PC-9 (cell line): ENCODE data around the gene ZNF879. TPM values are rescaled to one million over a fixed set of nuclear protein-coding genes. Genes with fewer than 3 reads are reported as not detected.

Experiments used
- BruUV-seq: library from RNA; stranded (reverse); fragments of 400-500 nt; replicated peaks from 2 replicates; lab custom pipeline; 2021; lab: Mats Ljungman, UMichigan
- CTCF ChIA-PET: fragments of 300-600 bp; sonication (Branson Sonifier 250); formaldehyde crosslinking; loops from one replicate; lab custom pipeline; 2022; ENCODE audit warnings: antibody characterized with exemption; lab: Charles Lee
- POLR2A ChIA-PET: fragments of 300-600 bp; sonication (Branson Sonifier 250); formaldehyde crosslinking; loops from one replicate; lab custom pipeline; 2022; ENCODE audit warnings: antibody characterized with exemption; ENCODE audit not compliant: unreplicated experiment; lab: Charles Lee
- DNase-seq, 2 experiments: peaks; one replicate each; pipeline versions ENCODE4 v3.0.0 to v3.0.0-alpha.2; 2015 to 2022; ENCODE audit warnings: mixed read lengths in 1 of 2
- H2AFZ ChIP-seq: fragments of 200-600 bp; sonication (generic); 2 replicates; pipeline ENCODE4 v1.8.1; 2017; ENCODE audit warnings: antibody characterized with exemption
- H3F3A ChIP-seq: fragments of 200-600 bp; sonication (generic); 2 replicates; pipeline ENCODE4 v1.8.1; 2017; ENCODE audit warnings: antibody characterized with exemption, mild to moderate bottlenecking, low read depth; ENCODE audit not compliant: insufficient read depth
- H3K27ac ChIP-seq: fragments of 200-600 bp; sonication (generic); 2 replicates; pipeline ENCODE4 v1.6.1; 2016; ENCODE audit warnings: mixed run types
- H3K27me3 ChIP-seq: fragments of 200-600 bp; sonication (generic); 2 replicates; pipeline ENCODE4 v1.6.1; 2016; ENCODE audit warnings: low read depth, mixed run types; ENCODE audit not compliant: insufficient read depth
- H3K36me3 ChIP-seq: fragments of 200-600 bp; sonication (generic); 2 replicates; pipeline ENCODE4 v1.6.1; 2016; ENCODE audit warnings: low read depth, mixed run types
- H3K4me1 ChIP-seq: fragments of 200-600 bp; sonication (generic); replicated peaks from 2 replicates; pipeline ENCODE4 v1.6.1; 2016; ENCODE audit warnings: mixed run types; ENCODE audit not compliant: insufficient read depth
- H3K4me2 ChIP-seq: fragments of 200-600 bp; sonication (generic); 2 replicates; pipeline ENCODE4 v1.6.1; 2017; ENCODE audit warnings: mixed run types
- H3K4me3 ChIP-seq: fragments of 200-600 bp; sonication (generic); 2 replicates; pipeline ENCODE4 v1.6.1; 2016; ENCODE audit warnings: mixed run types
- H3K79me2 ChIP-seq: fragments of 200-600 bp; sonication (generic); 2 replicates; pipeline ENCODE4 v1.6.1; 2017; ENCODE audit warnings: low read depth, mixed run types
- H3K9me2 ChIP-seq: fragments of 200-600 bp; sonication (generic); 2 replicates; pipeline ENCODE4 v1.8.1; 2017; ENCODE audit warnings: mild to moderate bottlenecking; ENCODE audit not compliant: insufficient read depth
- H3K9me3 ChIP-seq: fragments of 200-600 bp; sonication (generic); 2 replicates; pipeline ENCODE4 v1.8.1; 2016; ENCODE audit warnings: low read depth; ENCODE audit not compliant: insufficient read depth
- H4K20me1 ChIP-seq: fragments of 200-600 bp; sonication (generic); 2 replicates; pipeline ENCODE4 v1.8.1; 2017; ENCODE audit not compliant: insufficient read depth
- EZH2 ChIP-seq: fragments of 200-600 bp; sonication (generic); IDR thresholded peaks from 2 replicates; pipeline ENCODE4 v1.8.0; 2017; ENCODE audit warnings: antibody characterized with exemption, low read depth
- intact Hi-C: fragments of 100-400 bp; cut with micrococcal nuclease; formaldehyde crosslinking; loops from one replicate; pipeline ENCODE4 v1.10.0; 2022; ENCODE audit not compliant: unreplicated experiment
- total RNA-seq: library from RNA; stranded (reverse); gene quantifications from 2 replicates; pipeline ENCODE4 v1.2.3, GENCODE V29; 2021
- TF ChIP-seq, protein P1 (sequence below): fragments of 200-600 bp; sonication (generic); conservative IDR thresholded peaks from 2 replicates; pipeline ENCODE4 v1.6.1; 2017; ENCODE audit warnings: mixed run types, antibody characterized with exemption, mild to moderate bottlenecking, moderate library complexity

Gene ZNF879
- total RNA-seq, 1 experiment from 2014 or later = 0.24 TPM

- H4K20me1 ChIP-seq = no peaks in the 10 kb centered on the region
- H3K27me3 ChIP-seq = peaks cover 5% of the 10 kb centered on the region; the same call in 1 of the 2 replicates
- H3K9me3 ChIP-seq = no peaks in the 10 kb centered on the region
- CTCF ChIA-PET = no interaction called here
- H3K4me3 ChIP-seq = no peak overlapping the region
- no peak overlapping the region for H3K4me2 ChIP-seq
- intact Hi-C loops = no loop called here
- no TSS peak for BruUV-seq
- no peaks in the 10 kb centered on the region for H3K36me3 ChIP-seq
- H3F3A ChIP-seq = no peaks in the 10 kb centered on the region
- H2AFZ ChIP-seq = no peak overlapping the region
- no peaks in the 10 kb centered on the region for H3K79me2 ChIP-seq
- H3K27ac ChIP-seq = no peak overlapping the region
- DNase-seq = no peak
- no peak for TF ChIP-seq EZH2
- POLR2A ChIA-PET = no interaction called here
- no peaks in the 10 kb centered on the region for H3K9me2 ChIP-seq
- no peaks in the 10 kb centered on the region for H3K4me1 ChIP-seq
These were observed 17.0 kb upstream of the ZNF879 start for GRCh38 chr5:179006564-179006963.

DNA sequence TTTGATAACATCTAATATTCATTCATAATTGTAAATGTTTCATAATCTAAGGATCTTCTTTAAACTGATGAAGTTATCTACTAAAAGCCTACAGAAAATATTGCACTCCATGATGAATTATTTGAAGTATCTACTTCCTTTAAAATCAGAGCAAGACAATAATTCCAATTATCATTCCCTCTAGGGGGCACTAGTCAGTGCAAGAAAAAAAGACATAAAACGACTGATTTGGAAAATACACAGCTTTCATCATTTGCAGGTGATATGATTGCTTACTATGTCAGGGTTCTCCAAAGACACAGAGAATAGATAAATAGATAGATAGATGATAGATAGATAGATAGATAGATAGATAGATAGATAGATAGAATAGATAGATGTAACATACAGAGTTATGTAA is 14.9 kb upstream of the ZNF879 start:
- Histone ChIP-seq H3K27ac (no peak overlapping the region), H3K4me2 (no peak overlapping the region), H2AFZ (no peak overlapping the region), H3K79me2 (no peaks in the 10 kb centered on the region), H3K9me3 (no peaks in the 10 kb centered on the region), H3K27me3 (no peaks in the 10 kb centered on the region), H3K36me3 (no peaks in the 10 kb centered on the region), H4K20me1 (no peaks in the 10 kb centered on the region), H3F3A (no peaks in the 10 kb centered on the region), H3K4me1 (no peaks in the 10 kb centered on the region), H3K4me3 (no peak overlapping the region), H3K9me2 (no peaks in the 10 kb centered on the region)
- intact Hi-C loops = no loop called here
- DNase-seq = no peak
- ChIA-PET POLR2A (no interaction called here), CTCF (no interaction called here)
- TF ChIP-seq, protein P1, sequence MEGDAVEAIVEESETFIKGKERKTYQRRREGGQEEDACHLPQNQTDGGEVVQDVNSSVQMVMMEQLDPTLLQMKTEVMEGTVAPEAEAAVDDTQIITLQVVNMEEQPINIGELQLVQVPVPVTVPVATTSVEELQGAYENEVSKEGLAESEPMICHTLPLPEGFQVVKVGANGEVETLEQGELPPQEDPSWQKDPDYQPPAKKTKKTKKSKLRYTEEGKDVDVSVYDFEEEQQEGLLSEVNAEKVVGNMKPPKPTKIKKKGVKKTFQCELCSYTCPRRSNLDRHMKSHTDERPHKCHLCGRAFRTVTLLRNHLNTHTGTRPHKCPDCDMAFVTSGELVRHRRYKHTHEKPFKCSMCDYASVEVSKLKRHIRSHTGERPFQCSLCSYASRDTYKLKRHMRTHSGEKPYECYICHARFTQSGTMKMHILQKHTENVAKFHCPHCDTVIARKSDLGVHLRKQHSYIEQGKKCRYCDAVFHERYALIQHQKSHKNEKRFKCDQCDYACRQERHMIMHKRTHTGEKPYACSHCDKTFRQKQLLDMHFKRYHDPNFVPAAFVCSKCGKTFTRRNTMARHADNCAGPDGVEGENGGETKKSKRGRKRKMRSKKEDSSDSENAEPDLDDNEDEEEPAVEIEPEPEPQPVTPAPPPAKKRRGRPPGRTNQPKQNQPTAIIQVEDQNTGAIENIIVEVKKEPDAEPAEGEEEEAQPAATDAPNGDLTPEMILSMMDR = peak; percentile 49
- TF ChIP-seq EZH2 = no peak
- no TSS peak for BruUV-seq

DNA sequence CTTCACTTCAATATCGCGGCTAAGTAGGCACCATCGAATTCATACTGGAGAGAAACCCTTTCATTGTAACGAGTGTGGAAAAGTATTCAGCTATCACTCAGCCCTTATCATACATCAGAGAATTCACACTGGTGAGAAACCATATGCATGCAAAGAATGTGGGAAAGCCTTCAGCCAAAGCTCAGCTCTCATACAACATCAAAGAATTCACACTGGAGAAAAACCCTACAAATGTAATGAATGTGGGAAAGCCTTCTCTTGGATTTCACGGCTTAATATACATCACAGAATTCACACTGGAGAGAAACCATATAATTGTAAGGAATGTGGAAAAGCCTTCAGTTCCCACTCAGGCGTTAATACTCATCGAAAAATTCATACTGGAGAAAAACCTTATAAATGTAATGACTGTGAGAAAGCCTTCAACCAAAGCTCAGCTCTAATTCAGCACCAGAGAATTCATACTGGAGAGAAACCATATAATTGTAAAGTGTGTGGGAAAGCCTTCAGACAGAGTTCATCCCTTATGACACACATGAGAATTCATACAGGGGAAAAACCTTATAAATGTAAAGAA is 9.5 kb downstream of the ZNF879 start:
- Histone ChIP-seq H3K4me2 (no peak overlapping the region), H4K20me1 (no peaks in the 10 kb centered on the region), H3K4me1 (no peaks in the 10 kb centered on the region), H3K36me3 (no peaks in the 10 kb centered on the region), H3K79me2 (no peaks in the 10 kb centered on the region), H3K9me3 (peaks cover 42% of the 10 kb centered on the region), H2AFZ (no peak overlapping the region), H3K27ac (no peak overlapping the region), H3F3A (no peaks in the 10 kb centered on the region), H3K9me2 (no peaks in the 10 kb centered on the region), H3K27me3 (0 out of 2 replicates have a peak, but pooled peaks cover 6% of the 10 kb centered on the region), H3K4me3 (no peak overlapping the region)
- ChIA-PET POLR2A (no interaction called here), CTCF (no interaction called here)
- BruUV-seq = no TSS peak
- intact Hi-C loops = no loop called here
- no peak for DNase-seq
- TF ChIP-seq EZH2 = no peak
- TF ChIP-seq, protein P1 = no peak

DNA sequence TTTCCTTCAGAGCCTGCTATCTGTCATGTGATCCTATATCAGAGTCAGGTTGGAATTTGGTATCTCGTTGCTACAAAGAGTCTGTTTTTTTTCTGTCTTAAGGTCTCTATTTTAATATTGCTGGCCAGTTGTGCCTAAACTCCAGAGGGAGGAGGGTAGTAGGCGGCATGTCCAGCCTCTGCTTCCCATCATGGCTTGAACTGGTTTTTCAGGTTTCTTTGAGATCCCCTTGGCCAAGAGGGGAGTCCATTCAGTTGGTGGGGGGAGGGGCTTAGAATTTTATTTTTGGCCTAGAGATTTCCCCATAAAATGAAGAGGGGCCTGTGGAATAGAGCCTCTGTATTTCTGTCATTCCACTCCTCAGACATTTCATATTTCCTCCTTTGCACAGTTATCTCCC is 21.2 kb downstream of the ZNF879 start:
- POLR2A ChIA-PET = no interaction called here
- no peaks in the 10 kb centered on the region for H3K79me2 ChIP-seq

More for the DNA sequence above, 21.2 kb downstream of the ZNF879 start:
- Histone ChIP-seq H4K20me1 (no peaks in the 10 kb centered on the region), H2AFZ (no peak overlapping the region), H3K4me2 (no peak overlapping the region), H3K27ac (no peak overlapping the region), H3K27me3 (peaks cover 10% of the 10 kb centered on the region), H3K4me3 (no peak overlapping the region), H3K9me3 (peaks cover 7% of the 10 kb centered on the region), H3K36me3 (no peaks in the 10 kb centered on the region), H3F3A (no peaks in the 10 kb centered on the region), H3K4me1 (no peaks in the 10 kb centered on the region), H3K9me2 (no peaks in the 10 kb centered on the region)
- intact Hi-C loops = no loop called here
- CTCF ChIA-PET = no interaction called here
- BruUV-seq = no TSS peak
- TF ChIP-seq EZH2 = no peak
- TF ChIP-seq, protein P1 = no peak
- DNase-seq = no peak
